RPMI7951 (cell line): ENCODE measurements around the gene ZBTB7C. TPM values are rescaled to one million over a fixed set of nuclear protein-coding genes. Genes with fewer than 3 reads are reported as not detected.

Experiments
- DNase-seq: peaks from one replicate; pipeline ENCODE4 v3.0.0-alpha.2; 2012; ENCODE audit warnings: low read depth
- total RNA-seq: library from RNA; depleted of rRNA; stranded (reverse); fragments of >200 nt; shearing (Covaris generic); gene quantifications from 2 replicates; pipeline ENCODE4 v1.2.3, GENCODE V29; 2014

ZBTB7C gene
- total RNA-seq, 1 experiment from 2014 or later, result 0.12 TPM

- DNase-seq, result no peak
Measured at GRCh38 chr18:48391868-48392267, 17.3 kb downstream of the ZBTB7C start.

- no peak for DNase-seq
Measured at GRCh38 chr18:48390641-48391040, 18.5 kb downstream of the ZBTB7C start.

- DNase-seq, result no peak
Measured at GRCh38 chr18:48388478-48388877, 20.7 kb downstream of the ZBTB7C start.

GRCh38 chr18:48387300-48387699 lies 21.9 kb downstream of the ZBTB7C start:
- no peak for DNase-seq

GRCh38 chr18:48385596-48385995 lies 23.6 kb downstream of the ZBTB7C start:
- no peak for DNase-seq

GRCh38 chr18:48376934-48377333 lies 32.2 kb downstream of the ZBTB7C start:
- no peak for DNase-seq

GRCh38 chr18:48376406-48376805 lies 32.8 kb downstream of the ZBTB7C start:
- no peak for DNase-seq

- DNase-seq, result no peak
Measured at GRCh38 chr18:48375150-48375800, 33.9 kb downstream of the ZBTB7C start.

- DNase-seq, result no peak
Measured at GRCh38 chr18:48374423-48375149, 34.6 kb downstream of the ZBTB7C start.

GRCh38 chr18:48371854-48372602 lies 37.2 kb downstream of the ZBTB7C start:
- DNase-seq, result no peak

GRCh38 chr18:48367557-48367956 lies 41.6 kb downstream of the ZBTB7C start:
- no peak for DNase-seq

GRCh38 chr18:48365965-48366364 lies 43.2 kb downstream of the ZBTB7C start:
- DNase-seq, result no peak

GRCh38 chr18:48364146-48364545 lies 45.0 kb downstream of the ZBTB7C start:
- DNase-seq, result no peak

- DNase-seq, result no peak
Measured at GRCh38 chr18:48363175-48363574, 46.0 kb downstream of the ZBTB7C start.

GRCh38 chr18:48361801-48362200 lies 47.4 kb downstream of the ZBTB7C start:
- no peak for DNase-seq

- no peak for DNase-seq
Measured at GRCh38 chr18:48360376-48361021, 48.7 kb downstream of the ZBTB7C start.

GRCh38 chr18:48359626-48360025 lies 49.6 kb downstream of the ZBTB7C start:
- DNase-seq, result no peak

GRCh38 chr18:48358868-48359267 lies 50.3 kb downstream of the ZBTB7C start:
- DNase-seq, result no peak

GRCh38 chr18:48356909-48357631 lies 52.1 kb downstream of the ZBTB7C start:
- no peak for DNase-seq

GRCh38 chr18:48356151-48356745 lies 52.9 kb downstream of the ZBTB7C start:
- DNase-seq, result no peak
